Measurements from ENCODE around the gene RALB.
A peak's percentile ranks its signal among the peaks of the same experiment; 100 is the strongest.

Gene RALB

DNA sequence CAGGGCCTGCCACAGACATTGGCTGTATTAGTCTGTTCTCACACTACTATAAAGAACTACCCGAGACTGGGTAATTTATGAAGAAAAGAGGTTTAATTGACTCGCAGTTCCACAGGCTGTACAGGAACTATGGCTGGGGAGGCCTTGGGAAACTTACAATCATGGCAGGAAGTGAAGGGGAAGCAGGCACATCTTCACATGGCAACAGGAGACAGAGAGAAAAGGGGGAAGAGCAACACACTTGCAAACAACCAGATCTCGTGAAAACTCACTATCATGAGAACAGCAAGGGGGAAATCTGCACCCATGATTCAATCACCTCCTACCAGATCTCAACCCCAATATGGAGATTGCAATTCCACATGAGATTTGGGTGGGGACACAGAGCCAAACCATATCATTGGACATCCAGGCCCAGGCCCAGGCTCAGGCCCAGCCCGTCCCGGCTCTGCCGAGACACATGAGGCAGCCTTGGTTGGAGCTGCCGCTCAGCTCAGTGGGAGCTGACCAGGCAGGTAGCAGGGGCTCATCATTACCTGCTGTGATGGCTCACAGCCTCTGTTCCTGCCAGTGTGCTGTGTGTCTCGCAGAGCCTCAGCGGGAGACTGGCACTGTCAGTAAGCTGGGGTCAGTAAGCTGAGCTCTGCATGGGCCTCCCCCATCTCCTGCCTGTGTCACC lies 8.6 kb upstream of the RALB start:
- no peak overlapping the region for H3K4me3 ChIP-seq (ENCODE audit: low read length)
- TF ChIP-seq, protein P1, sequence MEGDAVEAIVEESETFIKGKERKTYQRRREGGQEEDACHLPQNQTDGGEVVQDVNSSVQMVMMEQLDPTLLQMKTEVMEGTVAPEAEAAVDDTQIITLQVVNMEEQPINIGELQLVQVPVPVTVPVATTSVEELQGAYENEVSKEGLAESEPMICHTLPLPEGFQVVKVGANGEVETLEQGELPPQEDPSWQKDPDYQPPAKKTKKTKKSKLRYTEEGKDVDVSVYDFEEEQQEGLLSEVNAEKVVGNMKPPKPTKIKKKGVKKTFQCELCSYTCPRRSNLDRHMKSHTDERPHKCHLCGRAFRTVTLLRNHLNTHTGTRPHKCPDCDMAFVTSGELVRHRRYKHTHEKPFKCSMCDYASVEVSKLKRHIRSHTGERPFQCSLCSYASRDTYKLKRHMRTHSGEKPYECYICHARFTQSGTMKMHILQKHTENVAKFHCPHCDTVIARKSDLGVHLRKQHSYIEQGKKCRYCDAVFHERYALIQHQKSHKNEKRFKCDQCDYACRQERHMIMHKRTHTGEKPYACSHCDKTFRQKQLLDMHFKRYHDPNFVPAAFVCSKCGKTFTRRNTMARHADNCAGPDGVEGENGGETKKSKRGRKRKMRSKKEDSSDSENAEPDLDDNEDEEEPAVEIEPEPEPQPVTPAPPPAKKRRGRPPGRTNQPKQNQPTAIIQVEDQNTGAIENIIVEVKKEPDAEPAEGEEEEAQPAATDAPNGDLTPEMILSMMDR (IDR thresholded peaks at IDR 0.05; ENCODE audit: insufficient read depth, low read depth, low read length, missing control alignments), result no peak
- no peak for DNase-seq (ENCODE audit: low read depth)

DNA sequence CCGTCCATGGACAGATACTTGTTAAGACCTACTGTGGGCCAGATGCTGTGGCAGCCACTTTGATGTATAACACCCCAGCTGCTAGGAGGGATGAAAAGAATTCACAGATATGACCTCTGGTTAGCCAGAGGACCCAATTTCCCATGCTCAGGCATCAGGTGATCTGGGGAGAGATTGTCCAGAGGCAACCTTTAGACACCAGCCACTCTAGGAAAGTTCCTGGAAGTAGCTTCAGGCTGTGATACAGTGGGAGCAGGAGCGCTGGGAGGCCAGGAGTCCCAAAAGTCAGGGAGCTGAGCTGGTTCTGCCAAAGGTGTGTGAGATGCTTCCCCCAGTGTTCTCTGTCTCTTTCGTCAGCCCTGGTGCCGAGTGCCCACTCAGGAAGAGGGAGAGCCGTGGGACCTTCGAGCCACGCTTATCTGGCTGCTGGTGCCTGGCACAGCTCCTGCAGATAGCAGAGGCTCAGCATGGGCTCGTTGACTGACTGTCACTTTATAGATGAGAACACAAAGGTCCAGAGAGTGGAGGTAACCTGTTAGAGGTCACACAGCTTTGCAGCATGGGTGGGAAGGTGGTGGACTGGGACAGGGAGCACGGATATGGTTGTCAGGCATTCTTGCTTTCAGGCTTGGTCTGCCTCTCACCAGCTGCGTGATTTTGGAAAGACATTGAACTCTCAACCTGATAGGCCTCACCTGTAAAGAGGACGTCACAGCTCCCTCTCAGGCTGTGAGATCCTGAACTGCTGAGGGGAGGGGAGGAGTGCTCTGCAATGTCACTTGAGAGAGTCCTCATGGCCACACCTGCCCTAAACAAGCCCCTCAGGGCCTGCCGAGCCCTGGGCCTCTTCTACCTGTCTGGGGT lies 7.8 kb upstream of the RALB start:
- no peak for DNase-seq (ENCODE audit: low read depth)
- TF ChIP-seq, protein P1 (IDR thresholded peaks at IDR 0.05; ENCODE audit: insufficient read depth, low read depth, low read length, missing control alignments), result no peak
- H3K4me3 ChIP-seq (ENCODE audit: low read length), result no peak overlapping the region

DNA sequence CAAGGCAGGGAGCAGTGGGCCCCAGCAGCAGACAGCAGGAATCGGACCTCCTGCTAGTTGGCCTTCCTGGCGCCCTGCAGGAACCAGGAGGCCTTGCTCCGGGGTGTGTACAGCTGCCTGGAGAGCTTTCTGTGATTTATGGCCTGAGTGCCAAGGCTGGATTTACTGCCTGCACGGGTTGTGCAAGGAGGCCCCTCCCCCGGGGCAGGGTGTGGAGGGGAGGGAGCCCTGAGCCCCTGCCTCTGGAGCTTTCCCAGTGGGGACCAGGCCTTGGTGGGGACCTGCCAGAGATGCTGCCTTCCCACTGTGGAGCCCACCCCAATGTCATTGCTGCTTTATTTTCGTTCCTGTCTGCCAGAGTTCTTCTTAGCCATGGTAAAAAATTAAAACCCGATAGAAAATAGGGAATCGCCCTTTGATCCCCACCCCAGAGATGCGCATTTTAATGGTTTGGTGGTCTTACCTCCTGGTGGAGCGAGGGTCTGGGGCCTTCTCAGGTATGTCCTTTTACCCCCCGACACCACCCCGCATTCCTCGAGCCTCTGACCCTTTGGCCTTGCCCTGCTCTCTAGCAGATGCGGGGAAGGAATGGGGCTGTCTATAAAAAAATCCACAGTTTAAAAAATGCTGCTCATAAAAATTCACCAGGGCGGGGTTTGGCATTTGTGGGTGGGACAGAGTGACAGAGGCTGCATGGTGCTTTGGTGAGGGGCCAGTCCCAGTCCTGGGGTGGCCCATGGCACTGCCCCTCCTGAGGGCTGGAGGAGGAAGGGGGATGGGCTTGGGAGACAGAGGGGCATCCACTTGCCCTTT lies 6.9 kb upstream of the RALB start:
- DNase-seq (ENCODE audit: low read depth), result no peak

DNA sequence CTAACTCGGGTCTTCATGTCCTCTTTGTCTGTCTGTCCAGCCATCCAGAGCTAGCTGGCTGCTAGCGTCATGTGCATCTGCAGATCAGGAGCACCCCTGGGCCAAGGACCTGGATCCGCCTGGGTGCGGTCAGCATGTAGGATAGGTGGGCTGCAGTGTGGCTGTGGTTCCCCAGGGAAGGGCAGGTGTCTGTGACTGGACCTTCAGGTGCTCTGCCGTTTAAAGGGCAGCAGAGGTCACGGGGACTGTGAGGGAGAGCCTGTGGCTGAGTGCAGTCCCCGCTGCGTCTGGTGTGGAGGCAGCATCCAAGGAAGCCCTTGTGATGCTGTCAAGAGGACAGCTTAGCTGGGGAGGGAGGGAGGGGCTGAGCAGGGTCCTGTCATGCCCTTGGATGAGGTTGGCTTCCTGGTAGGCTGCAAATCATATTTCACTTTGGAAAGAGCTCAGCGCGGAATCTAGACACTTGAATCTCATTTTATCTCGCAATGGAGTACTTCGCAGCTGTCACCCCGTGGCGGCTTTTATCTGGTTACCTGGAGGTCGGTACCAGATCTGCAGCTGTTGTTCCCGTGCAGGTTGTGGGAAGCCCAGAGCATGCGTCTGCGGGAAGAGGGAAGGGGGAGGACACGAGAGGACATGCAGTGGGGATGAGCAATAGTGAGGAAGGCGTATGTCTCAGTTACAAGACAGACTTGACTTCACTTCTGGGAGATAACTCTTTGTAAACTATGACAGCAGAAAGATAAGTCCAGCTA lies 5.9 kb upstream of the RALB start:
- TF ChIP-seq, protein P1 (IDR thresholded peaks at IDR 0.05; ENCODE audit: insufficient read depth, low read depth, low read length, missing control alignments), result no peak
- peak; percentile 83 for DNase-seq (ENCODE audit: low read depth)
- no peak overlapping the region for H3K4me3 ChIP-seq (ENCODE audit: low read length)

More for the DNA sequence above, 6.9 kb upstream of the RALB start:
- no peak overlapping the region for H3K4me3 ChIP-seq (ENCODE audit: low read length)
- TF ChIP-seq, protein P1 (IDR thresholded peaks at IDR 0.05; ENCODE audit: insufficient read depth, low read depth, low read length, missing control alignments), result no peak

DNA sequence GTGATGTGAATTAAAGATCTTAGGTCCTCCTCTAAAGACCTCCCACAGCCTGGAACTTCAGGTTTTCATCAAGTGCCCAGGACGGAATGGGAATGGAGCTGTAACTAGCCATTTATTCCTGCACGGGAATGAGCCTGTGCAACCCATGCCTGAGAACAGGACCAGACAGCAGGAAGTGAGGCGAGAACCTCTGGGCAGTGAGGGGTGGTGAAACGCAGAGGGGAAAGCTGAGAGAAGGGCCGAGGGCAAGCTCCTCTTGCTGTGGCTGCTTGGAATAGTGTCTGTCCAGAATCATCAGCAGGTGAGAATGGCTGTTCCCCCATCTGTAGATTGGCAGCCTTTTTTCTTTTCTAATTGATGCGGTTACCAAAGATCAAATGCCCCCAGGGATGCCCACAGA lies 4.8 kb upstream of the RALB start:
- TF ChIP-seq, protein P1 (IDR thresholded peaks at IDR 0.05; ENCODE audit: insufficient read depth, low read depth, low read length, missing control alignments), result no peak
- no peak overlapping the region for H3K4me3 ChIP-seq (ENCODE audit: low read length)
- DNase-seq (ENCODE audit: low read depth), result no peak

DNA sequence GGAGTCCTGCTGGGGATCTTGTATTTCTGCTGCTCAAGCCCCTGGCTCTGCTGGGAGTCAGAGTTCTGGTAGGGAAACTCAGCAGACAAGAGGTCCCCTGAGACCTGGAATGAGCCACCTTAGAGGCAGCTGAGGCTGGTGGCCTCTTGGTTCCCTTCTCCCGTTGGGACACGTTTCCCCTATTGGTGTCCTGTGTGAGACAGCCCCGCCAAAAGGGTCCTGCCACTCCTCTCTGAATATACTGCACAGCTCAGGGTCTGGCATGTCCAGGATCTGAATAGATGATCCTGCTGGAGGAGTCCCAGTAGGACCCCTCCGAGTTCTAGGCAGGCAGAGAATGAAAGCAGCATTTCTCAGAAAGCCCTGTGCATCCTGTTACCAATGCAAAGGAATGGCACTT lies 2.0 kb upstream of the RALB start:
- H3K4me3 ChIP-seq (ENCODE audit: low read length), result no peak overlapping the region
- DNase-seq (ENCODE audit: low read depth), result no peak
- TF ChIP-seq, protein P1 (IDR thresholded peaks at IDR 0.05; ENCODE audit: insufficient read depth, low read depth, low read length, missing control alignments), result no peak

Measured in epithelial cell of esophagus (primary cell).